GM19240 (cell line): Measurements from ENCODE around the gene PES1.
"Not testable (repeated sequence)": the region's sequence is repeated elsewhere in the genome, so short reads cannot be mapped to it uniquely, and the experiment has no call there.

Experiments
- DNase-seq: peaks from one replicate; pipeline ENCODE4 v3.0.0; 2011; ENCODE audit warnings: low spot score; ENCODE audit not compliant: insufficient read length

Gene PES1

GRCh38 chr22:30555282-30556210, 36.2 kb downstream of the PES1 start:
- DNase-seq: no peak

- no peak for DNase-seq
Measured at GRCh38 chr22:30553971-30554370, 37.7 kb downstream of the PES1 start.

GRCh38 chr22:30552719-30553118, 39.0 kb downstream of the PES1 start:
- DNase-seq: no peak

GRCh38 chr22:30551813-30552212, 39.9 kb downstream of the PES1 start:
- not testable (repeated sequence) for DNase-seq

- no peak for DNase-seq
Measured at GRCh38 chr22:30547188-30547587, 44.5 kb downstream of the PES1 start.

- no peak for DNase-seq
Measured at GRCh38 chr22:30546616-30547015, 45.1 kb downstream of the PES1 start, which contains the start of gene SEC14L6. SEC14L6 (minus strand) TSS chr22:30546741; CDS start chr22:30546682, 59 bp downstream.

- no peak for DNase-seq
Measured at GRCh38 chr22:30542811-30543188, 48.9 kb downstream of the PES1 start.

GRCh38 chr22:30541961-30542810, 49.5 kb downstream of the PES1 start:
- DNase-seq: no peak

GRCh38 chr22:30541511-30541910, 50.2 kb downstream of the PES1 start:
- not testable (repeated sequence) for DNase-seq

- DNase-seq: no peak
Measured at GRCh38 chr22:30539368-30539767, 52.3 kb downstream of the PES1 start.

- DNase-seq: no peak
Measured at GRCh38 chr22:30538280-30538679, 53.4 kb downstream of the PES1 start.

GRCh38 chr22:30537083-30537731, 54.5 kb downstream of the PES1 start:
- DNase-seq: no peak

GRCh38 chr22:30535182-30535581, 56.5 kb downstream of the PES1 start:
- no peak for DNase-seq

GRCh38 chr22:30531651-30532608, 59.8 kb downstream of the PES1 start:
- no peak for DNase-seq

- DNase-seq: no peak
Measured at GRCh38 chr22:30526656-30527055, 65.1 kb downstream of the PES1 start.
